OCI-LY3 (cell line): ENCODE data around the gene LINGO3.

Experiments
- H2AFZ ChIP-seq: fragments of 200-600, 300-600 bp; shearing (Covaris generic); 2 replicates; pipeline ENCODE4 v1.6.0; 2014; ENCODE audit warnings: antibody characterized with exemption, low read depth, low read length
- H3K27ac ChIP-seq: fragments of 200-600, 300-600 bp; sonication (generic); 2 replicates; pipeline ENCODE4 v1.5.1; 2014; ENCODE audit warnings: mild to moderate bottlenecking, low read length, moderate library complexity, mixed read lengths
- H3K27me3 ChIP-seq: fragments of 200-600, 300-600 bp; sonication (generic); 2 replicates; pipeline ENCODE4 v1.6.1; 2014; ENCODE audit warnings: low read depth, low read length, mixed read lengths
- H3K36me3 ChIP-seq: fragments of 200-600, 300-600 bp; sonication (generic); replicated peaks from 2 replicates; pipeline ENCODE3; 2014; ENCODE audit warnings: low read depth, low read length, mixed read lengths
- H3K4me1 ChIP-seq: fragments of 300-600, 200-600 bp; sonication (generic); 2 replicates; pipeline ENCODE4 v1.6.1; 2014; ENCODE audit warnings: low read length, mixed read lengths
- H3K4me2 ChIP-seq: fragments of 200-600, 300-600 bp; sonication (generic); 2 replicates; pipeline ENCODE4 v1.6.1; 2014; ENCODE audit warnings: low read length, mixed read lengths
- H3K4me3 ChIP-seq: fragments of 300-600, 200-600 bp; sonication (generic); 2 replicates; pipeline ENCODE4 v1.5.1; 2014; ENCODE audit warnings: antibody characterized with exemption, mild to moderate bottlenecking, low read length, moderate library complexity
- H3K79me2 ChIP-seq: fragments of 300-600, 200-600 bp; shearing (Covaris generic); 2 replicates; pipeline ENCODE4 v1.6.1; 2014; ENCODE audit warnings: mild to moderate bottlenecking, low read length, mixed read lengths
- H3K9ac ChIP-seq: fragments of 300-600, 200-600 bp; shearing (Covaris generic); 2 replicates; pipeline ENCODE4 v1.6.0; 2014; ENCODE audit warnings: mild to moderate bottlenecking, low read length, moderate library complexity
- H3K9me3 ChIP-seq: fragments of 200-600, 300-600 bp; shearing (Covaris generic); 2 replicates; pipeline ENCODE4 v1.6.1; 2014; ENCODE audit warnings: low read length, mixed read lengths; ENCODE audit not compliant: insufficient read depth
- H4K20me1 ChIP-seq: fragments of 200-600, 300-600 bp; sonication (generic); 2 replicates; pipeline ENCODE4 v1.6.1; 2016; ENCODE audit warnings: low read length, mixed read lengths; ENCODE audit not compliant: insufficient read depth
- EZH2phosphoT487 ChIP-seq: fragments of 200-600 bp; shearing (Covaris generic); IDR thresholded peaks from 2 replicates; pipeline ENCODE4 v1.6.1; 2018; ENCODE audit warnings: antibody characterized with exemption, mixed run types, low read depth
- TF ChIP-seq, protein P1 (sequence below): fragments of 200-600, 300-600 bp; sonication (generic); IDR thresholded peaks from 2 replicates; pipeline ENCODE4 v1.5.1; 2014; ENCODE audit warnings: antibody characterized with exemption, low read length, low read depth

The LINGO3 gene

DNA sequence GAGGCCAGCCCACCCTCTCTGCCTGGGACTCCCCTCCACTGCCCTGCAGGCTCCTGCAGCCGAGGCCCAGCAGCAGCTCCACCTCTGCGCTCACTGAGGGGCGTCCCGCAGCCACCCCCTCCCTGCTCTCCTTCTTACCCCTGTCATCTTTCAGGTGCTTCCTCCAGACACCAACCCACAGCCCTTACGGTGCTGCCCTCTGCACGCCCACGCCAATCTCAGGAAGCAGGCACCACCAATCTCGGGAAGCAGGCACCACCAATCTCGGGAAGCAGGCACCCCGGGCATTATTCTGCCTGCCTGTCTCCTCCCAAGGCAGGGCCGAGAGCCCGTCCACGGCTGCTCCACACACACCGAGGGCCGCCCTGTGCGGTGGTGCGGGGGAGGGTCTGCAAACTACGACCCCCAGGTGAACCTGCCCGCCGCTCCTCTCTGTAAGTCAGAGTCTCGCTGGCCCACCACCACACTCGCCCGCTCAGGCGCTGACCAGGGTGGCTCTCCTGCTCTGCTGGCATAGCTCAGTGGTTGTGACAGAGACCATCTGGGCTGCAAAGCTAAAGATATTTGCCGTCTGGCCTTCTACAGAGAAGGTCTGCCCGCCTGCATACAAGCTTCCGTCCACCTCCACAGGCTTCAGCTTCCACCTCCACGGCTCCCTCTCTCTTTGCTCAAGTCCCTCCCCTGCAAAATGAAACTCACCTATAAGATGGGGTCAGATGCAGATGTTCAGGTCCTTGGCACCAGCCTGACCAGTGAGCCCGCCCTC lies 17.5 kb upstream of the LINGO3 start:
- H2AFZ ChIP-seq: no peak overlapping the region
- no peak overlapping the region for H3K27ac ChIP-seq
- H4K20me1 ChIP-seq: peaks cover 3% of the 10 kb centered on the region; the same call in 1 of the 2 replicates
- TF ChIP-seq, protein P1, sequence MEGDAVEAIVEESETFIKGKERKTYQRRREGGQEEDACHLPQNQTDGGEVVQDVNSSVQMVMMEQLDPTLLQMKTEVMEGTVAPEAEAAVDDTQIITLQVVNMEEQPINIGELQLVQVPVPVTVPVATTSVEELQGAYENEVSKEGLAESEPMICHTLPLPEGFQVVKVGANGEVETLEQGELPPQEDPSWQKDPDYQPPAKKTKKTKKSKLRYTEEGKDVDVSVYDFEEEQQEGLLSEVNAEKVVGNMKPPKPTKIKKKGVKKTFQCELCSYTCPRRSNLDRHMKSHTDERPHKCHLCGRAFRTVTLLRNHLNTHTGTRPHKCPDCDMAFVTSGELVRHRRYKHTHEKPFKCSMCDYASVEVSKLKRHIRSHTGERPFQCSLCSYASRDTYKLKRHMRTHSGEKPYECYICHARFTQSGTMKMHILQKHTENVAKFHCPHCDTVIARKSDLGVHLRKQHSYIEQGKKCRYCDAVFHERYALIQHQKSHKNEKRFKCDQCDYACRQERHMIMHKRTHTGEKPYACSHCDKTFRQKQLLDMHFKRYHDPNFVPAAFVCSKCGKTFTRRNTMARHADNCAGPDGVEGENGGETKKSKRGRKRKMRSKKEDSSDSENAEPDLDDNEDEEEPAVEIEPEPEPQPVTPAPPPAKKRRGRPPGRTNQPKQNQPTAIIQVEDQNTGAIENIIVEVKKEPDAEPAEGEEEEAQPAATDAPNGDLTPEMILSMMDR: no peak
- TF ChIP-seq EZH2phosphoT487: no peak
- H3K4me1 ChIP-seq: peaks cover 15% of the 10 kb centered on the region
- H3K9ac ChIP-seq: no peak overlapping the region
- H3K4me3 ChIP-seq: no peak overlapping the region
- H3K36me3 ChIP-seq: peaks cover 32% of the 10 kb centered on the region
- no peaks in the 10 kb centered on the region for H3K27me3 ChIP-seq
- peaks cover 58% of the 10 kb centered on the region for H3K79me2 ChIP-seq
- no peak overlapping the region for H3K4me2 ChIP-seq
- no peaks in the 10 kb centered on the region for H3K9me3 ChIP-seq

DNA sequence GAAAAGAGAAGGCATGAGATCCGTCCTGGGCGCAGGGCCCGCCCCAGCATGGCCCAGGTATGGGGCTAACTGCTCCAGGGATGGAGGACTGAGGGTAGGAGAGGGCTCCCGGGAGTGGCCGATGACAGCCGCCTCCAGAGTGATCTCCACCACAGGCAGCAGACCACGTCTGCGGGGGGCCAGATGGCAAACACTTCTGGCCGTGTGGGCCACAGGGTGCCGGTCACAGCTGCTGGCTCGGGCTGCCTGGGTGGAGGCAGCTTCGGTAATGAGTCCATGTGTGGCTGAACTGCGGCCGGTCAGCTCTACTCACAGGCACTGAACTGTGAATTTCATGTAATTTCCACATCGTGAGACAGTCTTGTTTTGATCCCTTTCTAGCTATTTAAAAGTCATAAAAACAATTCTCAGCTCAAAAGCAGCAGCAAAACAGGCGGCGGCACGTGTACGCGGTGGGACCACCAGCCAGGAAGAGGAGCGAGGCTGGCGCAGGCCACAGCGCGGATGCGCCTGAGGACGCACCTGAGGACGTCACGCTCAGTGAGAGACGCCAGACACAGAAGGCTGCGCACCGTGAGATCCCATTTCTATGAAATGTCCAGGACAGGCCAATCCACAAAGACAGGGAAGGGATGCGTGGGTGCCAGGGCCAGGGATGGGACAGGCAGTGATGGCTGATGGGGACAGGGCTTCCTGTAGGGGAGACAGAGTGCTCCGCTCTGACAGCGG lies 16.4 kb upstream of the LINGO3 start:
- no peak overlapping the region for H3K27ac ChIP-seq
- H2AFZ ChIP-seq: no peak overlapping the region
- no peaks in the 10 kb centered on the region for H3K9me3 ChIP-seq
- peaks cover 3% of the 10 kb centered on the region; the same call in 1 of the 2 replicates for H4K20me1 ChIP-seq
- peaks cover 32% of the 10 kb centered on the region for H3K36me3 ChIP-seq
- TF ChIP-seq, protein P1: no peak
- TF ChIP-seq EZH2phosphoT487: no peak
- no peak overlapping the region for H3K4me3 ChIP-seq
- H3K4me1 ChIP-seq: peaks cover 10% of the 10 kb centered on the region
- H3K4me2 ChIP-seq: no peak overlapping the region
- H3K27me3 ChIP-seq: no peaks in the 10 kb centered on the region
- no peak overlapping the region for H3K9ac ChIP-seq
- H3K79me2 ChIP-seq: peaks cover 48% of the 10 kb centered on the region

DNA sequence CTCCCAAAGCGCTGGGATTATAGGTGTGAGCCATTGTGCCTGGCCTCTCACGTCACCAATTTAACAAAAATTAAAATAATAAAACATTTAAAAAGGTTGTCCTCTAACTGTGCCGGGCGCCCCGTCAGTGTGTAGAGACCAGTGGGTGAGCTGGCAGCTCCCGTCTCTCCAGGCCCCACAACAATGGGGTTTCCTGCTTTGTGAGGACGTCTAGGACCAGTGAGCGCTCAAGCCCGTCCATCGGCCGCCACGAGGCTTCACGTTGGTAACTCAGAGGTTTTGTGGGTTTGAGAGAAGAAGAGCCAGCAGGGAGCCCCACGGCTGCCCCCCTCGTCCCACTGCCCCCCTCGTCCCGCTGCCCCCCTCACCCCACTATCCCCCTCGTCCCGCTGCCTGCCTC lies 15.8 kb upstream of the LINGO3 start:
- Histone ChIP-seq H2AFZ (no peak overlapping the region), H3K9me3 (no peaks in the 10 kb centered on the region), H3K4me1 (peaks cover 8% of the 10 kb centered on the region; the same call in 1 of the 2 replicates), H3K36me3 (peaks cover 32% of the 10 kb centered on the region), H3K27ac (no peak overlapping the region), H3K79me2 (peaks cover 41% of the 10 kb centered on the region), H3K4me2 (no peak overlapping the region), H3K4me3 (no peak overlapping the region), H3K27me3 (no peaks in the 10 kb centered on the region), H4K20me1 (peaks cover 3% of the 10 kb centered on the region; the same call in 1 of the 2 replicates), H3K9ac (no peak overlapping the region)
- TF ChIP-seq, protein P1: no peak
- no peak for TF ChIP-seq EZH2phosphoT487

DNA sequence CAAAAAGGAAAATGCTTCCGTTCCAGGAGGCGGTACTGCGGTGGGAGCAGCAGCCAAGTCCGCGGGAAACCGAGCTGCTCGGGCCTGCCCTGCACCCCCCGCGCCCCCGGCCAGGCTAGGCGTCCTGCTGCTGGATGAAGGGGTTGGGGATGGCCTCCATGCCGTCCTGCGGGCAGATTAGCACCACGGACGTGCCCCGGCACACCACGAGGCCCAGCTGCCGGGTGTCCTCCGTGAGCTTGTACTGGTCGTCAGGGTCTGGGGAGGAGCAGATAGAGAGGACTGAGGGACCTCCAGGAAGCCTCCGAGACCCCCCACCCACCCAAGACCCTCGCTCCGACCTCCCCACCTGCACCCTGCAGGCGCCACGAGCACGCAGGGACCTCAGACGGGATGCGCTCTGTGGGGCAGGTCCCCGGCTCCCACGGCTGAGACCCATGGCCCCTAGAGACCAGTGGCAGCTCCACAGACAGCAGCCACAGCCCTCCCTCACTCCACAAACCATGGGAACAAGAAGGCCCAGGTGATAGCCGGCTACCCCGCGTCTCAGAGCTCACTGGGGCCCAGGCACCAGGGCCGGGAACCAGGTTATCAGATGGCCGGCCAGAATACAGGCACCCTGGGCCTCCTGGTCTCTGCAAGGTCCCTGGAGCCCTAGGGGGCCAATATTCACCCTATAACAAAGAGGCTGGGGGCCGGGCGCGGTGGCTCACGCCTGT lies 13.8 kb upstream of the LINGO3 start:
- Histone ChIP-seq H3K9me3 (no peaks in the 10 kb centered on the region), H3K4me2 (no peak overlapping the region), H3K4me3 (no peak overlapping the region), H3K27me3 (no peaks in the 10 kb centered on the region), H4K20me1 (peaks cover 3% of the 10 kb centered on the region; the same call in 1 of the 2 replicates), H2AFZ (no peak overlapping the region), H3K4me1 (no peaks in the 10 kb centered on the region), H3K9ac (no peak overlapping the region), H3K36me3 (peaks cover 28% of the 10 kb centered on the region), H3K79me2 (peaks cover 22% of the 10 kb centered on the region), H3K27ac (no peak overlapping the region)
- TF ChIP-seq, protein P1: no peak
- no peak for TF ChIP-seq EZH2phosphoT487
